SK-N-SH (cell line): ENCODE data around the gene SDR42E1. TPM values are rescaled to one million over a fixed set of nuclear protein-coding genes. Genes with fewer than 3 reads are reported as not detected.

Source experiments
- CTCF ChIA-PET: fragments of 300-600, 350-600 bp; formaldehyde crosslinking; extraction: SDS; loops from one replicate; lab custom pipeline; 2021; lab: Yijun Ruan, JAX
- POLR2A ChIA-PET: fragments of 350-600 bp; sonication (Branson Sonifier 250); formaldehyde crosslinking; extraction: SDS; loops from one replicate; lab custom pipeline; 2020; ENCODE audit warnings: antibody characterized with exemption, inconsistent platforms; lab: Yijun Ruan, JAX
- DNase-seq: peaks from one replicate; pipeline ENCODE4 v3.0.0; 2012
- H2AFZ ChIP-seq: fragments of 200-600 bp; sonication (generic); 2 replicates; pipeline ENCODE4 v1.8.1; 2016; ENCODE audit warnings: antibody characterized with exemption, mild to moderate bottlenecking, low read depth
- H3F3A ChIP-seq: fragments of 200-600 bp; sonication (generic); replicated peaks from 2 replicates; pipeline ENCODE3; 2016; ENCODE audit warnings: antibody characterized with exemption, mild to moderate bottlenecking; ENCODE audit not compliant: insufficient read depth
- H3K27ac ChIP-seq, 2 experiments: fragments of 200-500 bp in 1 of 2; fragments of 200-600 bp in 1 of 2; sonication (Bioruptor generic) in 1 of 2; sonication (generic), shearing (Covaris generic) in 1 of 2; 2 replicates each; pipeline versions ENCODE4 v1.5.1 to v1.6.1; 2014 to 2016; ENCODE audit warnings: low read depth in 2 of 2, inconsistent platforms in 1 of 2, low read length in 1 of 2, mild to moderate bottlenecking in 1 of 2, mixed read lengths in 1 of 2
- H3K27me3 ChIP-seq: fragments of 200-600 bp; sonication (generic), shearing (Covaris generic); 2 replicates; pipeline ENCODE4 v1.6.1; 2016; ENCODE audit warnings: mixed run types; ENCODE audit not compliant: insufficient read depth
- H3K36me3 ChIP-seq, 2 experiments: fragments of 200-500 bp in 1 of 2; fragments of 200-600 bp in 1 of 2; sonication (Bioruptor generic) in 1 of 2; sonication (generic) in 1 of 2; replicated peaks in 1 of 2; 2 replicates each; pipeline versions ENCODE3 to v1.5.1; 2014 to 2016; ENCODE audit warnings: low read length in 1 of 2, mild to moderate bottlenecking in 1 of 2; ENCODE audit not compliant: insufficient read depth in 2 of 2, control insufficient read depth in 1 of 2
- H3K4me1 ChIP-seq, 2 experiments: fragments of 200-500 bp in 1 of 2; fragments of 200-600 bp in 1 of 2; sonication (Bioruptor generic) in 1 of 2; sonication (generic), shearing (Covaris generic) in 1 of 2; 2 replicates each; pipeline versions ENCODE4 v1.5.1 to v1.6.1; 2014 to 2016; ENCODE audit warnings: low read depth in 1 of 2, low read length in 1 of 2, mixed run types in 1 of 2; ENCODE audit not compliant: insufficient read depth in 2 of 2, control insufficient read depth in 1 of 2
- H3K4me2 ChIP-seq: fragments of 200-600 bp; sonication (generic), shearing (Covaris generic); 2 replicates; pipeline ENCODE4 v1.6.1; 2017; ENCODE audit warnings: mixed run types
- H3K4me3 ChIP-seq, 2 experiments: fragments of 200-500 bp in 1 of 2; fragments of 200-600 bp in 1 of 2; sonication (Bioruptor generic) in 1 of 2; sonication (generic), shearing (Covaris generic) in 1 of 2; 2 replicates each; pipeline versions ENCODE4 v1.5.1 to v1.8.1; 2014 to 2016; ENCODE audit warnings: low read depth in 2 of 2, inconsistent platforms in 1 of 2, low read length in 1 of 2, mild to moderate bottlenecking in 1 of 2, mixed read lengths in 1 of 2, moderate library complexity in 1 of 2
- H3K79me2 ChIP-seq: fragments of 200-600 bp; sonication (generic); 2 replicates; pipeline ENCODE4 v1.8.1; 2017; ENCODE audit warnings: mild to moderate bottlenecking; ENCODE audit not compliant: insufficient read depth
- H3K9ac ChIP-seq: fragments of 200-600 bp; sonication (generic); 2 replicates; pipeline ENCODE4 v1.6.1; 2017; ENCODE audit warnings: mixed run types
- H3K9me2 ChIP-seq: fragments of 200-600 bp; sonication (generic); 2 replicates; pipeline ENCODE4 v1.6.1; 2017; ENCODE audit warnings: mixed run types
- H3K9me3 ChIP-seq: fragments of 200-600 bp; sonication (generic); 2 replicates; pipeline ENCODE4 v1.6.1; 2017; ENCODE audit warnings: mixed run types, mild to moderate bottlenecking, moderate library complexity
- H4K20me1 ChIP-seq: fragments of 200-600 bp; sonication (generic); 2 replicates; pipeline ENCODE4 v1.6.1; 2017; ENCODE audit warnings: mild to moderate bottlenecking, mixed run types; ENCODE audit not compliant: insufficient read depth
- CHD2 ChIP-seq: fragments of 150-350 bp; IDR thresholded peaks from 2 replicates; pipeline ENCODE4 v1.6.1; 2018; ENCODE audit warnings: low read length; ENCODE audit not compliant: partially characterized antibody
- CTCF ChIP-seq: fragments of 200-600 bp; sonication (generic); IDR thresholded peaks from 2 replicates; pipeline ENCODE4 v1.6.1; 2017; ENCODE audit warnings: antibody characterized with exemption, mild to moderate bottlenecking, moderate library complexity
- FOXM1 ChIP-seq: IDR thresholded peaks from 2 replicates; pipeline ENCODE4 v1.4.0; 2012; ENCODE audit warnings: low read depth, mild to moderate bottlenecking
- GATA2 ChIP-seq: sonication (generic); formaldehyde crosslinking; IDR thresholded peaks from 2 replicates; pipeline ENCODE4 v1.5.0; 2020; ENCODE audit warnings: mild to moderate bottlenecking, missing genetic modification reagents
- IRF3 ChIP-seq: fragments of 150-350 bp; IDR thresholded peaks from 2 replicates; pipeline ENCODE4 v1.6.1; 2016; ENCODE audit warnings: mild to moderate bottlenecking, low read depth, low read length
- MAX ChIP-seq: IDR thresholded peaks from 2 replicates; pipeline ENCODE4 v1.4.0; 2012; ENCODE audit warnings: low read depth
- MEF2A ChIP-seq: IDR thresholded peaks from 2 replicates; pipeline ENCODE4 v1.4.0; 2012; ENCODE audit warnings: low read depth, borderline replicate concordance
- MXI1 ChIP-seq: IDR thresholded peaks from 2 replicates; pipeline ENCODE4 v1.6.1; 2012; ENCODE audit warnings: mild to moderate bottlenecking, low read depth, low read length, improper control_type of control experiment
- NRF1 ChIP-seq: IDR thresholded peaks from 2 replicates; pipeline ENCODE4 v1.6.1; 2012; ENCODE audit warnings: low read depth, mild to moderate bottlenecking, low read length
- PBX3 ChIP-seq: IDR thresholded peaks from 2 replicates; pipeline ENCODE4; 2012
- RCOR1 ChIP-seq: fragments of 150-350 bp; IDR thresholded peaks from 2 replicates; pipeline ENCODE4 v1.6.1; 2017; ENCODE audit warnings: antibody characterized with exemption, low read length
- SIN3A ChIP-seq: IDR thresholded peaks from 2 replicates; pipeline ENCODE4 v1.6.1; 2012; ENCODE audit warnings: low read depth, mild to moderate bottlenecking, low read length, moderate library complexity, borderline replicate concordance
- TAF1 ChIP-seq: IDR thresholded peaks from 2 replicates; pipeline ENCODE4 v1.6.1; 2012; ENCODE audit warnings: low read depth, mild to moderate bottlenecking, low read length, moderate library complexity, borderline replicate concordance
- USF1 ChIP-seq: IDR thresholded peaks from 2 replicates; pipeline ENCODE4 v1.4.0; 2012; ENCODE audit warnings: low read depth, borderline replicate concordance
- ZBTB33 ChIP-seq: IDR thresholded peaks from 2 replicates; pipeline ENCODE4 v1.4.0; 2012; ENCODE audit warnings: low read depth, borderline replicate concordance
- WGBS: methylation state at CpG from one replicate; pipeline ENCODE4 v1.1.6; 2017; ENCODE audit warnings: low lambda C conversion rate; 5-methylcytosine and 5-hydroxymethylcytosine counted together
- polyA plus RNA-seq, 3 experiments: library from polyadenylated mRNA; depleted of rRNA; stranded (reverse); fragments of >200 nt; gene quantifications; 2 replicates each; pipeline ENCODE4 v1.2.3, GENCODE V29; 2012

Gene SDR42E1
- polyA plus RNA-seq, 1 of the 3 experiments (the other 2 are of a cell fraction) = not detected

- TF ChIP-seq PBX3 (no peak), TAF1 (no peak), RCOR1 (no peak), ZBTB33 (no peak), GATA2 (CRISPR knock-in tag) (no peak), SIN3A (no peak)
These were observed 37.5 kb downstream of the SDR42E1 start (continued) for GRCh38 chr16:81973737-81974136.

- H3K27ac ChIP-seq = no peak overlapping the region
- no peaks in the 10 kb centered on the region for H3K27me3 ChIP-seq
- WGBS = 67% methylated on average over 1 of the region's 1 CpG
- no peaks in the 10 kb centered on the region for H3K79me2 ChIP-seq
- H3K4me1 ChIP-seq = no peaks in the 10 kb centered on the region
- no peaks in the 10 kb centered on the region for H3K9me2 ChIP-seq
- no peaks in the 10 kb centered on the region for H4K20me1 ChIP-seq
- no peaks in the 10 kb centered on the region for H3F3A ChIP-seq
- H2AFZ ChIP-seq = no peak overlapping the region
- ChIA-PET POLR2A (no interaction called here), CTCF (no interaction called here)
- no peaks in the 10 kb centered on the region for H3K36me3 ChIP-seq
- H3K9ac ChIP-seq = no peak overlapping the region
- H3K4me2 ChIP-seq = no peak overlapping the region
- H3K4me3 ChIP-seq = no peak overlapping the region
- no peak for DNase-seq
- H3K9me3 ChIP-seq = no peaks in the 10 kb centered on the region
- TF ChIP-seq CHD2 = no peak
- no peak for TF ChIP-seq IRF3
- TF ChIP-seq MEF2A = no peak
- TF ChIP-seq GATA2 (CRISPR knock-in tag) = no peak
- TF ChIP-seq USF1 = no peak
- TF ChIP-seq NRF1 = no peak
- TF ChIP-seq FOXM1 = no peak
- no peak for TF ChIP-seq ZBTB33
- no peak for TF ChIP-seq MAX
- no peak for TF ChIP-seq CTCF
- TF ChIP-seq MXI1 = no peak
These were observed 39.4 kb downstream of the SDR42E1 start for GRCh38 chr16:81971853-81972252.
